NCI-H146 treated with DMSO at 0.1 percent for 48 hours (cell line): Measurements from ENCODE around the gene APOBEC3G.

Source experiments
- DNase-seq: peaks from one replicate; lab custom pipeline; 2025; ENCODE audit not compliant: unreplicated experiment; lab: John Stamatoyannopoulos, UW

APOBEC3G gene

DNA sequence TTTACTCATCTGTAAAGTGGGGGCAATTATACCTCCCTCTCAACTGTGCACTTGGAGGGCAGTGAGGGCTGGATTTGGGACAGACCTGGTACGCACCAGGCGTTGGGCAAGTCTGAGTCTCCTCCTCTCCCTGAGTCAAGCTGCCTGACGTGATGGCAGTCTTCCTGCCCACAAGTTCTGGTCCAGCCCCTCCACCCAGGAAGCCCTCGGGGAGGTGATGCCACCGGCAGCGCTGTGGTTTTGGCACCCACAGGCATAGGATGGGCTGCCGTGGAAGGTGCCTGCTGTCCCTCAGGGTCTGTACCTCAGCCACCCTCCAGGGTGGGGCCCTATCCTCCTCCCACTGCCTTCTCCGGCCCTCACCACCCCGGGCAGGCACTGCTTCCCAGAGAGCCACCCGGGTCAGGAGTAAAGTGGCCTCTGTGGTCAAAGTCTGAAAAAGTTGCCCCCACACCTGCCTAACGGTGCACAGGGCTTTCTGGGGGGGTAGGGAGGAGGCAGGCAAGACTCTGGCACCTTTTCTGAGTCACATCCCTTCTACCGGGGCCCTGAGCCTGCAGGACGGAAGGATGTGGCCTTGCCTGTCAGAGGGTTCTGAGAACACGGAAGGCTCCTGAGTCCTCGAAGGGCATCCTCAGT lies 13.5 kb downstream of the APOBEC3G start:
- no peak for DNase-seq

- no peak for DNase-seq
Measured at GRCh38 chr22:39091126-39092081, 14.3 kb downstream of the APOBEC3G start.

- DNase-seq = no peak
Measured at GRCh38 chr22:39092111-39092862, 15.2 kb downstream of the APOBEC3G start.

- DNase-seq = no peak
Measured at GRCh38 chr22:39094717-39095389, 17.8 kb downstream of the APOBEC3G start.

DNA sequence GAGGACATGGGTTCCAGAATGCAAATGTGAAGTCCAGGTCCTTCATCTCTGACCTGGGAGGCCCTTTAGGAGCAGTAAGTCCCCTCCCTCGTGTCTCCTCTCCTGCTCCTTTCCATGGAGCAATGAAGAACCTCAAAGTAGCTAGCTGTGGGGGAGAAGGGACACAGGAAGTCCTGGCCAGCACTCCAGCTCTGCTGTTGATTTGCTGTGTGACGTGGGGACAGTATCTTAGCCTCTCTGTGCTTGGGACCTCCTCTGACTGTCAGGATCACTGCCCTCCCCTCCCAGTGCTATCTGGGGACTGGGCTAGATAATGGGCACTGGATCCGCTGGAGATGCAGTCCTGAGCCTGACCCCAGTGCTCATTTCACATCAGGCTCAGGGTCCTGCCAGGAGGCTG lies 18.9 kb downstream of the APOBEC3G start:
- no peak for DNase-seq

GRCh38 chr22:39097098-39098020 lies 20.3 kb downstream of the APOBEC3G start, which contains the start of gene APOBEC3H:
Gene APOBEC3H, plus strand, starts transcription at chr22:39097244. Its CDS starts 3,035 bp downstream, at chr22:39100279.
- DNase-seq = no peak

DNA sequence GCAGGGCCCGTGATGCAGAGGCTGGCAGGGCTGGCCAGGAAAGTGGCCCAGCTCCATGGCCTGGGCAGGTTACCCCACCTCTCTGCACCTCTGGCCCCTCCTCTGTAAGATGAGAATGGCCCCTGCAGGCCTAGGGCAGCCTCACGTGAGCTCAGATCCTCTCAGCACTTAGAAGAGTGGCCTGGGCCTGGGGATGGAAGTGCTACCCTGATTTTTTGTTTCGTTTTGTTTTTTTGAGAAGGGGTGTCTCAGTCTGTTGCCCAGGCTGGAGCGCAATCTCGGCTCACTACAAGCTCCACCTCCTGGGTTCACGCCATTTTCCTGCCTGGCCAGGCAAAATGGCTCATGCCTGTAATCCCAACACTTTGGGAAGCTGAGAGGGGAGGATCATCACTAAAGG lies 21.0 kb downstream of the APOBEC3G start:
- DNase-seq = no peak

GRCh38 chr22:39098576-39098975 lies 21.5 kb downstream of the APOBEC3G start:
- DNase-seq = no peak

DNA sequence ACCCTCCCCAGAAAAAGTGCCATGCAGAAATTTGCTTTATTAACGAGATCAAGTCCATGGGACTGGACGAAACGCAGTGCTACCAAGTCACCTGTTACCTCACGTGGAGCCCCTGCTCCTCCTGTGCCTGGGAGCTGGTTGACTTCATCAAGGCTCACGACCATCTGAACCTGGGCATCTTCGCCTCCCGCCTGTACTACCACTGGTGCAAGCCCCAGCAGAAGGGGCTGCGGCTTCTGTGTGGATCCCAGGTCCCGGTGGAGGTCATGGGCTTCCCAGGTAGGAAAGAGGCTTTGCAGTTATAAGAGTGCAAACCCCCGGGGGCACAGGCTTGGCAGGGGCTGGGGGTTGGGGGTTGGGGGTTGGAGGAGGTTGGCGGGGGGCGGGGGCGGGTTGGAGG lies 24.2 kb downstream of the APOBEC3G start:
- no peak for DNase-seq

GRCh38 chr22:39103431-39103830 lies 26.4 kb downstream of the APOBEC3G start:
- DNase-seq = no peak

DNA sequence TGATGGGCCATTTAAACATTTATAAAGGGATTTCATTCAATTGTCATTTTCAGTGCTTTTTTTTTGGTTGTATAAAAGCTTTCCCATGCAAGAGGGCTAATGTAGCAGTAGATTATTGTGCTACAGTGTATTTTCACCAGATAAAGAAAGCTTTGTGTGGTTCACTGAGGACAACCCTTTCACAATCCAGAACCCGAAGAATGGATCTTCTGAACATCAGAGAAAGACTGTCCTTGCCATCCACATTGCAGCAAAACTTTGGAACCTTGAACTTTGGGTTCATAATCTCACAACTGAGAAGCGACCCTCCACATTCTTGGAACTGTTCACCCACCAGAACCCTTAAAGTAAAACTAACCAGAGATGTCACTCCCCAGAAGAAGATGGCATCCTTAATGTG lies 29.3 kb downstream of the APOBEC3G start:
- DNase-seq = no peak

DNA sequence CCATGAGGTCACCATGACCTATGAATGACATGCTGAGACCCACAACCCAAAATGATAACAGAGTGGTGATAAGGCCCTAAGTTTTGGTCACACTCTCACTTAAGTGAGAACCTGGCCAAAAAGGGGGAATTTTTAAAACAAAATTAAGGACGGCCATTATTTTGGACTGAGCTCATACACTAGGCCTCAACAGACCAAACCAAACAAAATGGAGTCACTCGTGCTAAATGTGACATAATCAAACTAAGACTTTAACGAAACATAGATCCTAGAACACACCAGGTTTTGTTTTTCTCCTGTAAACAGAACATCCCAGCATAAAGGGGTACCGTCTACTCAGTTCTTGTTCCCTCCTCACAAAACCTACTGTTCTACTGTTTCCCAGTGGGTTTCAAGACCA lies 31.4 kb downstream of the APOBEC3G start:
- no peak for DNase-seq

GRCh38 chr22:39109361-39109760 lies 32.3 kb downstream of the APOBEC3G start:
- DNase-seq = no peak

GRCh38 chr22:39110631-39111561 lies 33.8 kb downstream of the APOBEC3G start:
- DNase-seq = no peak

DNA sequence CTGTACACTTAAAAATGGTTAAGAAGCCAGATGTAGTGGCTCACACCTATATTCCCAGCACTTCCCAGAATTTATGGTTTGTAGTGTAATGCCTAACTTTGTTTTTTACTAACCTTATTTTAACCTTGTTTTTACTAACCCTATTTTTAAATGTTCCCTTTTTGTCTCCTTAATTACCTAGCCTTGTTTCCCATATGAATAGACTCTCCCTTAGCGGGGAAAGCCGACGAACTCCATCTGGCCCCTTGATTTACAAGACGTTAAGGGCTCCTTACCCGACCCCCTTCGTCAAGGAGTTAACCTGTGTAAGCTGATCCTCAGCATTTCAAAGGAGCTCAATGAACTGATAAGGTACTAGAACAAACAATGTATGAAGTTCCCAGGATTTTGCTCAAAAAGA lies 37.0 kb downstream of the APOBEC3G start:
- DNase-seq = no peak

DNA sequence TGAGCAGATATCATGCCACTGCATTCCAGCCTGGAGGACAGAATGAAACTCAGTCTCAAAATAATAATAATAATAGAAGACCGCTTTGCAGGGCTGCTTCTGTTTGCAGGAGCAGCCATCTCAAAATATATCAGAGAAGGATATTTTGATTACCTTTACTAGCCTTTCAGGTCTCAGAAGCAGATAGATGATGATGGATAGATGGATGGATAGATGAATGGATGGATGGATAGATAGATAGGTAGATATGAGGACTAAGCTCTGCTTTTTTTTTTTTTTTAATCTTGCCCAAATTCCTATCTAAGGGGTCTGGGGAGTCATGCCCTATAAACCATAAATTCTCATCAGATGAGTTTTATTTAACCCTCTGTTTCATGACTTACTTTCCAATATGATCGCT lies 38.5 kb downstream of the APOBEC3G start:
- no peak for DNase-seq

DNA sequence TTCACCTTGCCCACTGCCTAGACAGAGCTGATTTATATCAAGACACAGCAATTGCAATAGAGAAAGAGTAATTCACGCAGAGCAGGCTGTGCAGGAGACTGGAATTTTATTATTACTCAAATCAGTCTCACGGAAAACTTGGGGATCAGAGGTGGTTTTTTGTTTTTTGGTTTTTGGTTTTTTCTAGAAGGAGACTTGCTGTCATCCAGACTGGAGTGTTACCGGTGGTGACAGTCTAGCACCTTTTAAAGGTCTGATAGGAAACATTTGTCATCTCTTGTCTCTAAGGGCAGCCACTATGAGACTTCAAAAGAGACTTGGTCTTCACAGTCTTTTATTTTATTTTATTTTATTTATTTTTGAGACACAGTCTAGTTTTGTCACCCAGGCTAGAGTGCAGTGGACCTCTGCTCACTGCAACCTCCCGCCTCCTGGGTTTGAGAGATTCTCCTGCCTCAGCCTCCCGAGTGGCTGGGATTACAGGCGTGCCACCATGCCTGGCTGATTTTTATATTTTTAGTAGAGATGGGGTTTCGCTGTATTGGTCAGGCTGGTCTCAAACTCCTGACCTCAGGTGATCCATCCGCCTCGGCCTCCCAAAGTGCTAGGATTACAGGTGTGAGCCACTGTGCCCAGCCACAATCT lies 39.0 kb downstream of the APOBEC3G start:
- DNase-seq = no peak

GRCh38 chr22:39117585-39118191 lies 40.6 kb downstream of the APOBEC3G start:
- DNase-seq = no peak
